Measurements from ENCODE around the gene SLC15A5. TPM values are rescaled to one million over a fixed set of nuclear protein-coding genes. Genes with fewer than 3 reads are reported as not detected.

SLC15A5 gene
- total and polyA plus RNA-seq, 2 of the 4 experiments (the other 2 are of a cell fraction), result not detected

DNA sequence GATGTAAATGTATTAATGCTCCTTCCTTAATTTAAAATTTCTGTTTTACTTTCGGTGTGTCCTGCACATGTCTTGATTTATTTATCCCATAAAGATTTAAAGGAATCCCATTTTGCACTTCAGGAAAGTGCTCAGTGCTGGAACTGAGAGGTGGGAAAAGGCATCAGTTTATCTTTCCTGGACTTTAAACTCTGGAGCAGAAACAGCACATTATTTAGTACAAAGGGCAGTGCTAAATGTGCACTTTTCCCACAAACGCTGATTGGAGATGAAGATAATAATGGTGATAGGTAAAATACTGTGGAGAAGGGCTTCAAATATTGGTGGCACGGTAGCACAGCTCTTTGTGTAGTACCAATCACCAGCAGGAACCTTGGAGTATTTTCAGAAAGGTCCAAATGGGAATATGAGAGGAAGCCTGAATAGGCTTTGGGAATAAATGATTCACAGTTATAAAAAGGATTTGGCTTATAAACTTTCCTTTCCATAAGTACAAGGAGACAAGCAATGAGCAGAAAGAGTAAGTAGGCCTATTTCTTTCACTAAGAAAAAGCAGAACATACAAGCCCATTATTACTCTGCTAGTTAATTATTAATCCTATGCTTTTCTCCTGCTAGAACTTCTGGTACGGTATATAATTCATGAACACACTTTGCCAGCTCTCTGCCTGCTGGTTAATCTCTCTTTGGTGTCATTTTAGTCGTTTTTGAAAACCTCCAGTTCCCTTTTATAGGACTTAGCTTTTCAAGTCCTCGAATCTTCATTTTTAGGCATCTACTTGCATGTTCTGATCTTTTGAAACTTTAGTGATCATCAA, 58.3 kb downstream of the SLC15A5 start:
- H3K9me1 ChIP-seq (ENCODE audit: insufficient read depth, low read length), result no peaks in the 10 kb centered on the region
- no peak overlapping the region for H2AK9ac ChIP-seq (replicated peaks; ENCODE audit: low read depth, low read length, poor library complexity)
- H3K4ac ChIP-seq (ENCODE audit: low read depth, low read length), result no peak overlapping the region
- intact Hi-C loops (cut with micrococcal nuclease) (no loop called here), dilution Hi-C loops (cut with HindIII; ENCODE audit: low sequenced_read_pairs, unreplicated experiment) (no loop called here), in situ Hi-C loops (cut with MboI; ENCODE audit: low sequenced_read_pairs) (no loop called here)
- DNase-seq (no peak), ATAC-seq (ENCODE audit: low read depth) (no peak)
- no peak overlapping the region for H2AFZ ChIP-seq (replicated peaks; ENCODE audit: low read length, poor library complexity)
- no peak overlapping the region for H3K9ac ChIP-seq (ENCODE audit: low read depth, low read length)
- ChIA-PET POLR2A (ENCODE audit: unreplicated experiment) (no interaction called here), CTCF (no interaction called here)
- no CpG with 5 or more reads among the region's 6 CpGs for WGBS, 2 experiments (ENCODE audit: extremely low coverage in 2 of 2, insufficient read length in 1 of 2)
- no peak overlapping the region for H4K5ac ChIP-seq (ENCODE audit: low read depth, low read length)
- no peak overlapping the region for H2AK5ac ChIP-seq (ENCODE audit: low read depth, low read length)
- H3K27me3 ChIP-seq (ENCODE audit: control insufficient read depth, insufficient read depth, low read length), result no peaks in the 10 kb centered on the region
- H2BK15ac ChIP-seq (ENCODE audit: low read depth, low read length), result no peak overlapping the region
- H2BK20ac ChIP-seq (ENCODE audit: low read depth, low read length), result no peak overlapping the region
- no peak overlapping the region for H3K23ac ChIP-seq (ENCODE audit: low read depth, low read length)
- no peak overlapping the region for H2BK5ac ChIP-seq (ENCODE audit: low read depth, low read length, poor library complexity, severe bottlenecking)
- H2BK120ac ChIP-seq (ENCODE audit: low read depth, low read length), result no peak overlapping the region
- no peak overlapping the region for H3K14ac ChIP-seq (replicated peaks; ENCODE audit: low read depth, low read length)
- H3K4me3 ChIP-seq (ENCODE audit: insufficient read depth, low read depth, low read length), result no peak overlapping the region
- no peaks in the 10 kb centered on the region for H3K36me3 ChIP-seq (ENCODE audit: control insufficient read depth, insufficient read depth, low read length)
- H3K4me1 ChIP-seq (ENCODE audit: control insufficient read depth, insufficient read depth, low read length), result no peaks in the 10 kb centered on the region
- H4K20me1 ChIP-seq (ENCODE audit: insufficient read depth, low read length), result no peaks in the 10 kb centered on the region
- no peak overlapping the region for H3K18ac ChIP-seq (ENCODE audit: low read depth, low read length)
- no peak overlapping the region for H4K8ac ChIP-seq (ENCODE audit: low read depth in 2 of 2, low read length in 2 of 2)
- no TSS peak for BruUV-seq (replicated peaks)
- H3K4me2 ChIP-seq (ENCODE audit: low read depth, low read length), result no peak overlapping the region
- no peaks in the 10 kb centered on the region for H3K79me1 ChIP-seq (ENCODE audit: low read depth in 1 of 2, low read length in 2 of 2)
- TF ChIP-seq, protein P1, sequence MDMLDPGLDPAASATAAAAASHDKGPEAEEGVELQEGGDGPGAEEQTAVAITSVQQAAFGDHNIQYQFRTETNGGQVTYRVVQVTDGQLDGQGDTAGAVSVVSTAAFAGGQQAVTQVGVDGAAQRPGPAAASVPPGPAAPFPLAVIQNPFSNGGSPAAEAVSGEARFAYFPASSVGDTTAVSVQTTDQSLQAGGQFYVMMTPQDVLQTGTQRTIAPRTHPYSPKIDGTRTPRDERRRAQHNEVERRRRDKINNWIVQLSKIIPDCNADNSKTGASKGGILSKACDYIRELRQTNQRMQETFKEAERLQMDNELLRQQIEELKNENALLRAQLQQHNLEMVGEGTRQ (IDR thresholded peaks at IDR 0.05; ENCODE audit: low read depth, low read length), result no peak
- no peak for TF ChIP-seq MXI1 (IDR thresholded peaks at IDR 0.05; ENCODE audit: borderline replicate concordance, low read depth, low read length)
- no peak for TF ChIP-seq CTCF (conservative IDR thresholded peaks at IDR 0.05; ENCODE audit: low read depth, low read length)
- no peak for TF ChIP-seq BHLHE40 (IDR thresholded peaks at IDR 0.05; ENCODE audit: low read depth, low read length)
- H3K27ac ChIP-seq (ENCODE audit: insufficient read depth, low read length), result no peak overlapping the region
- H3K9me3 ChIP-seq (ENCODE audit: control insufficient read depth, insufficient read depth, low read length), result no peaks in the 10 kb centered on the region
- no peak overlapping the region for H4K91ac ChIP-seq (ENCODE audit: insufficient read depth, low read depth, low read length)
- no peak overlapping the region for H3K56ac ChIP-seq (ENCODE audit: extremely low read depth, insufficient read depth, low read length)

Data from IMR-90 (cell line).